ENCODE measurements around the gene ITPA.
A peak's percentile ranks its signal among the peaks of the same experiment; 100 is the strongest.
"Not testable (repeated sequence)": the region's sequence is repeated elsewhere in the genome, so short reads cannot be mapped to it uniquely, and the experiment has no call there.

ITPA gene

GRCh38 chr20:3210346-3210745, 1.0 kb downstream of the ITPA start:
- peak overlapping the region; percentile 89; the same call in 1 of the 2 replicates for H3K27ac ChIP-seq
- TF ChIP-seq CTCF (conservative IDR thresholded peaks at IDR 0.05): no peak

DNA sequence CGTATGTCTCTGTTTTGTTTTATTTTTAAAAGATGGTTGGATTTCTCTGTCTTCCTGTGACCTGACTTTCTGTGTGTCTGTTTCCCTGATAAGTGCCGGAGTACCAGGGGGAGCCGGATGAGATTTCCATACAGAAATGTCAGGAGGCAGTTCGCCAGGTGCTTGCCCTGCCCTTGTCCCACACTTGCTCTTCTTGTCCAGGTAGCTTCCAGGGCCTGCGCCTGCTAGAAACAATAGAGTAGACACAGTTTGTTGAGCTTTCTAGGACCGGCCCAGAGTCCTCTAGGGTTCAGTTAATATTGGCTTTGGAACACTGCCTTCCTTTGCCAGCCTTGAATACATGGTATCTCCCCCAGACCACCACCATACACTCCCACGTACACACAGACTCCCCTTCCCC, 3.9 kb downstream of the ITPA start:
- no peak for TF ChIP-seq CTCF (conservative IDR thresholded peaks at IDR 0.05)
- no peak overlapping the region for H3K27ac ChIP-seq

- not testable (repeated sequence) for H3K27ac ChIP-seq
Measured at GRCh38 chr20:3215359-3215917, 6.1 kb downstream of the ITPA start.

DNA sequence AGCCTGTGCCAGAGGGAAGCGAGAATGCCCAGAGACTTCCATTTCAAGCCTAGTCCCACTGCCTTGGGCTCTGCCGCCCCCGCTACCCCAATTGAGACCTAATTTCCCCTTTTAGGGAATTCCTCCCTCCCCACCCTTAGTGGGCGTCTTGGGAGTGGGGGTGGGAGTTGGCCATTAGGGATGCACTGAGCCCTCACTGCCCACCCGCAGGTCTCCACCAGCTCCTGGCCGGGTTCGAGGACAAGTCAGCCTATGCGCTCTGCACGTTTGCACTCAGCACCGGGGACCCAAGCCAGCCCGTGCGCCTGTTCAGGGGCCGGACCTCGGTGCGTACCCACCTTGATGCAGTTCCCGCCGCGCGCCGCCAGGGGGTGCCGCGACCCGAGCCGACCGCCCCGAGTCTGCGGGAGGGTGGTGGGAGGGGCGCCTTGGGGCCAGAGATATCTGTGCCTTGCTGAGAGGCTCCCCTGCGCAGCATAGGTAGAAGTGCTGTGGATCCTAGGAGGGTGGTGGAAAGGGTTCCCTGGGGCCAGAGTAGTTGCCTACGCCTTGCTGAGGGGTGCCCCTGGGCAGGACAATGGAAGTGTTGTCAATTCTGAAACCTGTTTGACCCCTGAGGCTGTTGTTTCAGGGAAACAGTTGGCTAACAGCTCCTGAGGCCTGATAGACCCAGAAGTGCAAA, 9.2 kb downstream of the ITPA start:
- TF ChIP-seq CTCF (conservative IDR thresholded peaks at IDR 0.05): peak; percentile 92
- H3K27ac ChIP-seq: peak overlapping the region; percentile 18; the same call in 1 of the 2 replicates

DNA sequence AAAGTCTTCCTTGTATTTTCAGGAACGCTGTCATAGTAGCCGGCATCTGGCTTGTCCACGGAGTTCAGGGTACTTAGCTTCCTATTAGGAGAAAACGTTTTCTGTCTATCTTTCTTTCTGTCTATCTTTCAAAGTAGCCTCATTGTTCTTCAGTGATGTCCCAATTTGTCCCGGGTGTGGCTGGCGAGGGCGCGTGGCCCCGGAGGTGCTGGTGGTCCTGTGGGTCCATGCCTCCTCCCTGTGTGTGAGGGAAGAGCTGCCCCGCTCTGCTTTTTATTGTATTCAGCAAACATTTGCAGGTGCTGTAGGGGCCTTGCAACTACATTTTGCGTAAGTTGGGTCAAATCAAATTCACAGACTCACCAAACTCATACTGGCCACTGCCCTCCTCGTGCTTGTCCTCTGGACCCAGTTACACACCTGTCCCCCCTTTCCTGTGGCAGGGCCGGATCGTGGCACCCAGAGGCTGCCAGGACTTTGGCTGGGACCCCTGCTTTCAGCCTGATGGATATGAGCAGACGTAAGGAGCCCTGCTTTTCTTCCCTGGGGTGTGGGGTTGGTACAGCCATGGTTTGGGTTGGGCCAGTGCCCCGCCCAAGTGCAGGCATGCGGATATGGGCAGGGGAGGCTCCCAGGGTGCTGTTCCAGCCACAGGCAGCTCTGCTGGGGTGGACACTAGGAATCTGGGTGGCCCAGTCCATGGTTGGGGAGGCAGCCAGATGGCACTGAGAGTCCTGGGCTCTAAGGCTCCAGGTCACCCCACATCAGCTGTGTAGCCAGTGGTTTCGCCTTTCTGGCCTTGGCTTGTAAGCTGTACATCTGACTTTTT, 12.3 kb downstream of the ITPA start:
- peak overlapping the region; percentile 81 for H3K27ac ChIP-seq
- no peak for TF ChIP-seq CTCF (conservative IDR thresholded peaks at IDR 0.05)

DNA sequence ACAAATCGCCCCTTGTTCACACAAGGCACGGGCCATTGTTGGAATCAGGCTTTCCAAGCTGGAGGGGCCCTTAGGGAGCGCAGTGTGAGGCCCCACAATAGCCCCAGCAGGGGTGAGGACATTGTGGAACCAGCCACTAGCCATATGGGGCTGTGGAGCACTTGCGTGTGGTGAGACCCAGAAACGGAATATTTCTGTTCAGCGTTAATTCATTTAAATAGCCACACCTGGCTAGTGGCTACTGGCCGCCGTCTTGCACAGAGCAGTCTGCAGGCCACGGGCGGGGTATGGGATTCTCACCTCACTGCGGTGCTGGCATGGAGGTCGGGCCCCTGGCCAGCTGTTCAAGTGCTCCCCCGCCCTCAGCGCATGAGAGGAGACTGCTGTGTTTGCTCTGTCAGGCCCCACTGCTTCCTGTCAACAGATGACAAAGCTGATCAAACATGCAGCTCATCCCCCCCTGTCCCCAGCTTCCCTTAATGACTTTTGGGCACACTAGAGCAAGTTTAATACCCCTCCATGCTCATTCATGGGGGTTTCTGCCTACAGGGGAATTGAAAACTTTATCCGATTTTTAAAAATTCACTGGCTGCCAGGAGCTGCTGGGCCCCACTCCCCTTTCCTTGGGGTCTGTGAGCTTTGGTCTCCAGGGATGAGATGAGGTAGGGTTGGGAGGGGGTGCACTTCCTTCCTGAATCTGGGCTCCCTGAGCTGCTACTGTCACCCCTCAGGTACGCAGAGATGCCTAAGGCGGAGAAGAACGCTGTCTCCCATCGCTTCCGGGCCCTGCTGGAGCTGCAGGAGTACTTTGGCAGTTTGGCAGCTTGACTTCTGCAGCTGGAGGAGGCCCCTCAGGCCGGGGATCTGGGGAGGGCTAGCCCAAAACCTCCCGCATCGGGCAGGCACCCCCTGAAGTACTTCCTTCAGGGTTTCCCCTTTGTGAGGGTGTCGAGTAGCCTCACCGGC, 13.6 kb downstream of the ITPA start:
- no peak for TF ChIP-seq CTCF (conservative IDR thresholded peaks at IDR 0.05)
- peak overlapping the region; percentile 81 for H3K27ac ChIP-seq

DNA sequence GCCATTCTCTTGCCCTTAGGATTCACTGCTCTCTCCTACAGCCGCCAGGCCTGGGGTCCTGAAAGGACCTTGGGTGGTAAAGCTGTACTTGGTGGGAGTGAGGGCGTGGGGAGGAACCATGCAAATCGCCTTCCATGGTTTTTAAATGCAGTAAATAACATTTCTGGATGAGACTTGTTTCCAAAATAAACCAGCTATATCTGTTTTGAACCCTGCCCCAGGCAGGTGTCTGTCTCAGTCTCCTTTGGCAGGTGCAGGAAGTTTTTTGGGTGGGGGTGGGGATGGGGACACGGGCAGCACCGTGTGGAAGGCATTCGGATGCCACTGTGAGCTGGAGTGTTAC, 14.3 kb downstream of the ITPA start:
- TF ChIP-seq CTCF (conservative IDR thresholded peaks at IDR 0.05): no peak
- peak overlapping the region; percentile 81 for H3K27ac ChIP-seq

All from VCaP (cell line).